ENCODE data around the gene GALNT16. TPM values are rescaled to one million over a fixed set of nuclear protein-coding genes. Genes with fewer than 3 reads are reported as not detected.
"Not testable (repeated sequence)": the region's sequence is repeated elsewhere in the genome, so short reads cannot be mapped to it uniquely, and the experiment has no call there.

The GALNT16 gene
- 10 to 100 TPM in 2 of 4 donors, 1 to 10 TPM in 2; 4.4 to 47.9 (median 11.6) TPM for total RNA-seq

GRCh38 chr14:69259527-69260189, at the start of gene GALNT16:
GALNT16 (plus strand) TSS chr14:69260158; CDS start chr14:69260291, 133 bp downstream.
- Histone ChIP-seq H3K27me3 (peaks cover 0 to 10% of the 10 kb centered on the region in 2 donors), H3K27ac (peak within 1 kb of the TSS; percentile 5 to 81 (median 48)), H3K36me3 (no peaks in the 10 kb centered on the region), H3K4me1 (peaks cover 0 to 35% (median 17%) of the 10 kb centered on the region in 4 donors), H3K9me3 (no peaks in the 10 kb centered on the region), H3K4me3 (peak within 1 kb of the TSS; percentile 35 to 70 (median 51))
- DNase-seq: no peak
- TF ChIP-seq CTCF (IDR thresholded peaks at IDR 0.05) (peak in 3 of 6 experiments; percentile 13 to 29 (median 23)), POLR2A (IDR thresholded peaks at IDR 0.05) (no peak)

- TF ChIP-seq POLR2A (IDR thresholded peaks at IDR 0.05) (no peak), CTCF (IDR thresholded peaks at IDR 0.05) (no peak)
- no peak for DNase-seq
- H3K9me3 ChIP-seq: no peaks in the 10 kb centered on the region
- no peak overlapping the region for H3K27ac ChIP-seq
- H3K36me3 ChIP-seq: peaks cover 0 to 10% (median 0%) of the 10 kb centered on the region in 3 donors
- H3K4me1 ChIP-seq: no peaks in the 10 kb centered on the region
- H3K4me3 ChIP-seq: no peak overlapping the region
- H3K27me3 ChIP-seq: no peaks in the 10 kb centered on the region
Measured at GRCh38 chr14:69214393-69214792, 45.6 kb upstream of the GALNT16 start.

GRCh38 chr14:69217663-69218062, 42.3 kb upstream of the GALNT16 start:
- not testable (repeated sequence) for H3K9me3 ChIP-seq, H3K27me3 ChIP-seq, H3K4me1 ChIP-seq, H3K36me3 ChIP-seq, H3K4me3 ChIP-seq, H3K27ac ChIP-seq, DNase-seq

- peaks cover 0 to 16% (median 0%) of the 10 kb centered on the region in 3 donors for H3K36me3 ChIP-seq
- H3K27me3 ChIP-seq: no peaks in the 10 kb centered on the region
- no peak overlapping the region for H3K4me3 ChIP-seq
- no peak overlapping the region for H3K27ac ChIP-seq
- DNase-seq: no peak
- TF ChIP-seq POLR2A (IDR thresholded peaks at IDR 0.05) (no peak), CTCF (IDR thresholded peaks at IDR 0.05) (no peak)
- no peaks in the 10 kb centered on the region for H3K4me1 ChIP-seq
- no peaks in the 10 kb centered on the region for H3K9me3 ChIP-seq
Measured at GRCh38 chr14:69224946-69225345, 35.0 kb upstream of the GALNT16 start.

- no peak for DNase-seq
- Histone ChIP-seq H3K36me3 (peaks cover 0 to 26% (median 0%) of the 10 kb centered on the region in 3 donors), H3K27ac (no peak overlapping the region), H3K9me3 (no peaks in the 10 kb centered on the region), H3K4me3 (no peak overlapping the region), H3K27me3 (no peaks in the 10 kb centered on the region), H3K4me1 (no peaks in the 10 kb centered on the region)
- no peak for TF ChIP-seq POLR2A (IDR thresholded peaks at IDR 0.05)
Measured at GRCh38 chr14:69226178-69226577, 33.8 kb upstream of the GALNT16 start.

GRCh38 chr14:69226736-69227135, 33.2 kb upstream of the GALNT16 start:
- peaks cover 0 to 26% (median 0%) of the 10 kb centered on the region in 3 donors for H3K36me3 ChIP-seq
- H3K4me1 ChIP-seq: no peaks in the 10 kb centered on the region
- no peak for DNase-seq
- no peaks in the 10 kb centered on the region for H3K9me3 ChIP-seq
- no peak overlapping the region for H3K27ac ChIP-seq
- H3K4me3 ChIP-seq: no peak overlapping the region
- H3K27me3 ChIP-seq: no peaks in the 10 kb centered on the region
- TF ChIP-seq CTCF (IDR thresholded peaks at IDR 0.05) (no peak), POLR2A (IDR thresholded peaks at IDR 0.05) (no peak)
